NB4 (cell line): ENCODE results near the gene SLITRK5.

Source experiments
- CTCF ChIP-seq: IDR thresholded peaks from one replicate; pipeline ENCODE4 v1.5.1; 2012; ENCODE audit warnings: low read depth, low read length
- POLR2A ChIP-seq: IDR thresholded peaks from 2 replicates; pipeline ENCODE4 v1.6.1; 2011; ENCODE audit warnings: mild to moderate bottlenecking; ENCODE audit not compliant: insufficient read length; ENCODE audit errors: extremely low read depth

- TF ChIP-seq CTCF (no peak), POLR2A (no peak)
Measured at GRCh38 chr13:87674247-87674738, 3.1 kb downstream of the SLITRK5 start.
